ENCODE measurements around the gene ZNF619.

Gene ZNF619

GRCh38 chr3:40528426-40528825 lies 51.5 kb downstream of the ZNF619 start:
- no peak for TF ChIP-seq CTCF (IDR thresholded peaks at IDR 0.05; ENCODE audit: low read depth, low read length)
- no peak for DNase-seq (ENCODE audit: extremely low read depth, low read depth)

GRCh38 chr3:40532252-40532651 lies 55.3 kb downstream of the ZNF619 start:
- TF ChIP-seq CTCF (IDR thresholded peaks at IDR 0.05; ENCODE audit: low read depth, low read length) = no peak
- DNase-seq (ENCODE audit: extremely low read depth, low read depth) = no peak

- no peak for TF ChIP-seq CTCF (IDR thresholded peaks at IDR 0.05; ENCODE audit: low read depth, low read length)
- no peak for DNase-seq (ENCODE audit: extremely low read depth, low read depth)
Measured at GRCh38 chr3:40534283-40534682, 57.4 kb downstream of the ZNF619 start.

Data from AG09319 (cell line).